Measurements from ENCODE around the gene GARIN5A.

GARIN5A gene

GRCh38 chr19:50433201-50434180 lies 43.2 kb downstream of the GARIN5A start:
- DNase-seq (ENCODE audit: low spot score): no peak

- no peak for DNase-seq (ENCODE audit: low spot score)
These were observed 44.2 kb downstream of the GARIN5A start, which contains the start of gene MYBPC2 for GRCh38 chr19:50432221-50433028. Gene MYBPC2, plus strand, starts transcription at chr19:50432892. Its CDS starts 62 bp downstream, at chr19:50432954.

- DNase-seq (ENCODE audit: low spot score): peak; percentile 81
These were observed 45.1 kb downstream of the GARIN5A start for GRCh38 chr19:50431343-50432220.

- DNase-seq (ENCODE audit: low spot score): no peak
These were observed 45.7 kb downstream of the GARIN5A start for GRCh38 chr19:50430888-50431342.

GRCh38 chr19:50428772-50429463 lies 47.7 kb downstream of the GARIN5A start:
- no peak for DNase-seq (ENCODE audit: low spot score)

GRCh38 chr19:50427997-50428425 lies 48.6 kb downstream of the GARIN5A start:
- DNase-seq (ENCODE audit: low spot score): peak; percentile 29

- DNase-seq (ENCODE audit: low spot score): no peak
These were observed 49.2 kb downstream of the GARIN5A start for GRCh38 chr19:50427318-50427925.

GRCh38 chr19:50425581-50425980 lies 51.1 kb downstream of the GARIN5A start:
- no peak for DNase-seq (ENCODE audit: low spot score)

GRCh38 chr19:50423279-50424113 lies 53.2 kb downstream of the GARIN5A start:
- DNase-seq (ENCODE audit: low spot score): no peak

GRCh38 chr19:50422397-50423278 lies 54.0 kb downstream of the GARIN5A start:
- DNase-seq (ENCODE audit: low spot score): no peak

- DNase-seq (ENCODE audit: low spot score): no peak
These were observed 55.8 kb downstream of the GARIN5A start for GRCh38 chr19:50420808-50421207.

- DNase-seq (ENCODE audit: low spot score): no peak
These were observed 56.5 kb downstream of the GARIN5A start for GRCh38 chr19:50420127-50420526.

GRCh38 chr19:50419580-50420035 lies 57.0 kb downstream of the GARIN5A start:
- no peak for DNase-seq (ENCODE audit: low spot score)

GRCh38 chr19:50419022-50419579 lies 57.5 kb downstream of the GARIN5A start:
- no peak for DNase-seq (ENCODE audit: low spot score)

GRCh38 chr19:50418176-50419021 lies 58.2 kb downstream of the GARIN5A start, which contains the start of gene SPIB:
Gene SPIB, plus strand, starts transcription at chr19:50418938. Its CDS starts 25 bp downstream, at chr19:50418963.
- DNase-seq (ENCODE audit: low spot score): no peak

- no peak for DNase-seq (ENCODE audit: low spot score)
These were observed 59.3 kb downstream of the GARIN5A start for GRCh38 chr19:50417111-50418081.
